ENCODE measurements around the gene NANOS2. TPM values are rescaled to one million over a fixed set of nuclear protein-coding genes. Genes with fewer than 3 reads are reported as not detected.

The NANOS2 gene
- total and polyA plus RNA-seq, 8 donors: not detected

DNA sequence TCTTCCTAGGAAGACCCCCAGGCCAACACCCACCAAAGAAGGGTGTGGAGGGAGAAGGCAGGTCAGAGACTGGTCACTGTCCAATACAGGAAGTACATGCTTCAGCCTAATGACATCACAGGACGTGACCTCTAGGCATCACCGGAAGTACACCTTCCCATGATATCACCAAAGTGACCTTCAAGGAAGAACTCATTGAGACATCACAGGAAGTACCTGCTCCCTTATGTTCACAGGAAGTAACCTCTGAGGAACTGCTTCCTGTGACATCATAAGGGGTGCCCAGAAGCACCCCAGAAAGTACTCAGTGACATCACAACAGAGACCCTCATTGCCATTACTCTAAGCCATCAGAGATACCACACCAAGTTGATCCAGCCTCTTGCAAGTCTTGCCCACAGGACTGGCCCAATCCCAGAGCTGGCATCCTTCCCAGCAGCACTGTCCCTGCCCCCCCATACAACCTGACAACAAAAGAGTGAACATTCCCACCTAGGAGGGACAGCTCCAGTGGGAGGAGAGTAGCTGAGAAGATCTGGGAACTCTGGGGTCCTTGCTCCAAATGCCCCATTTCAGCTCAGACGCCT, 24.2 kb upstream of the NANOS2 start:
- TF ChIP-seq, protein P1, sequence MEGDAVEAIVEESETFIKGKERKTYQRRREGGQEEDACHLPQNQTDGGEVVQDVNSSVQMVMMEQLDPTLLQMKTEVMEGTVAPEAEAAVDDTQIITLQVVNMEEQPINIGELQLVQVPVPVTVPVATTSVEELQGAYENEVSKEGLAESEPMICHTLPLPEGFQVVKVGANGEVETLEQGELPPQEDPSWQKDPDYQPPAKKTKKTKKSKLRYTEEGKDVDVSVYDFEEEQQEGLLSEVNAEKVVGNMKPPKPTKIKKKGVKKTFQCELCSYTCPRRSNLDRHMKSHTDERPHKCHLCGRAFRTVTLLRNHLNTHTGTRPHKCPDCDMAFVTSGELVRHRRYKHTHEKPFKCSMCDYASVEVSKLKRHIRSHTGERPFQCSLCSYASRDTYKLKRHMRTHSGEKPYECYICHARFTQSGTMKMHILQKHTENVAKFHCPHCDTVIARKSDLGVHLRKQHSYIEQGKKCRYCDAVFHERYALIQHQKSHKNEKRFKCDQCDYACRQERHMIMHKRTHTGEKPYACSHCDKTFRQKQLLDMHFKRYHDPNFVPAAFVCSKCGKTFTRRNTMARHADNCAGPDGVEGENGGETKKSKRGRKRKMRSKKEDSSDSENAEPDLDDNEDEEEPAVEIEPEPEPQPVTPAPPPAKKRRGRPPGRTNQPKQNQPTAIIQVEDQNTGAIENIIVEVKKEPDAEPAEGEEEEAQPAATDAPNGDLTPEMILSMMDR (IDR thresholded peaks at IDR 0.05): no peak
- ATAC-seq: no peak
- no peak overlapping the region for H3K27ac ChIP-seq

DNA sequence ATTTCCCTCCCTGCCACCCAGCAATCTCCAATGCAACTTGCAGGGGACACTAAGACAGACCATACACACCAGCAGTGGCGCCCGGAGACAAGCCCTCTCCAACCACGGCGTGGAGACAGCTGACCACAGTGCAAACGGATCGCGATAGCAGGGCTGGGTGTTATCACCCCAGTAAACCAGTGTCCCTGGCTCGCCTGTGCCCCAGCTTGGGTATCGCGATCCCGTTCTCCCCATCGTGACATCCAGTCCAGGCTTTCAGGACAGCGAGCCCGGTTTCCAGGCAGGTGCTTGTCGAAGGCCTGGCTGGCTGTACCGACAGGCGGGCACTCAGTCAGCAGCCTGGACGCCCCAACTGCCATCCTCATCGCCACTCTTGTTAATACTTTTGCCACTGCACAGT, 20.7 kb upstream of the NANOS2 start:
- Histone ChIP-seq H3K27ac (no peak overlapping the region), H3K27me3 (peaks cover 4 to 81% of the 10 kb centered on the region in 2 donors), H3K4me1 (no peaks in the 10 kb centered on the region), H3K9me3 (no peaks in the 10 kb centered on the region), H3K36me3 (no peaks in the 10 kb centered on the region), H3K4me3 (no peak overlapping the region)
- TF ChIP-seq, protein P1 (IDR thresholded peaks at IDR 0.05): no peak
- intact Hi-C loops (cut with DNase I): no loop called here
- DNase-seq (peak in 1 of 4 donors; percentile 54), ATAC-seq (no peak)

More for the DNA sequence above, 24.2 kb upstream of the NANOS2 start:
- no peaks in the 10 kb centered on the region for H3K4me1 ChIP-seq
- no peak overlapping the region for H3K4me3 ChIP-seq
- DNase-seq: no peak
- peaks cover 0 to 5% of the 10 kb centered on the region in 2 donors for H3K36me3 ChIP-seq
- H3K9me3 ChIP-seq: no peaks in the 10 kb centered on the region
- H3K27me3 ChIP-seq: peaks cover 11 to 92% of the 10 kb centered on the region in 2 donors
- intact Hi-C loops (cut with DNase I): no loop called here

DNA sequence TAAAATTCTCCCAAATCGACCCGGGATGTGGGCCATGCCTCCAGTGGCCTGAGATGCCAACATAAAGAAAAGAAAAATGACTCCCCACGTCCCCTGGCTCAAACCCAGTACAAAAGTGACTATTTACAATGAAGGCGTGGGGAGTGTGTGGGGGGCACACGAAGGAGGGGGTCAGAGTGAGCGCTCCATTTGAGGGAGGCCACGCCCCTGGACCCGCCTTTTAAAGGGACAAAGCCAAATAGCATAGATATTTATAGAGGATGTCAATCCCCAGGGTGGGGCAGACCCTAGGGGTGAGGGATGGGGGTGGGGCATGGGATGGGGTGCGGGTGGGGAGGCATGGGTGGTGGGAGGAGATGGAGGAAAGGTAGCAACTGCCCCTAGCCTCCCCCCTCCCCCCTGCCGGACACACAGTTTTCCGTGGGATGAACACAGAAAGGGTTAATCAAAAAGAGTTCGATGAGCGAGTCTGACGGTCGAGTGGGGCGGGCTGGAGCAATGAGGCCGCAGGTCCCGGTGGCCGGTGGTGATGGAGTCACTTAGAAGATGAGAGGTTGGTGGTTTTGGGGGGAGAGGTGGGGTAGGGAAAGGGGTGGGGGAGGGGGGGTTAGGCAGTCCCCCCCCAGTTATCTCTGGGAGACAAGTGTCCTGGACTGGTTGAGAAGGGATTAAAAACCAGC, 20.1 kb upstream of the NANOS2 start:
- TF ChIP-seq, protein P1 (IDR thresholded peaks at IDR 0.05): no peak
- Histone ChIP-seq H3K4me3 (no peak overlapping the region), H3K27me3 (peaks cover 2 to 81% of the 10 kb centered on the region in 2 donors), H3K4me1 (no peaks in the 10 kb centered on the region), H3K9me3 (no peaks in the 10 kb centered on the region), H3K27ac (no peak overlapping the region), H3K36me3 (no peaks in the 10 kb centered on the region)
- ATAC-seq: no peak
- intact Hi-C loops (cut with DNase I): no loop called here
- peak in 1 of 4 donors; percentile 54 for DNase-seq

DNA sequence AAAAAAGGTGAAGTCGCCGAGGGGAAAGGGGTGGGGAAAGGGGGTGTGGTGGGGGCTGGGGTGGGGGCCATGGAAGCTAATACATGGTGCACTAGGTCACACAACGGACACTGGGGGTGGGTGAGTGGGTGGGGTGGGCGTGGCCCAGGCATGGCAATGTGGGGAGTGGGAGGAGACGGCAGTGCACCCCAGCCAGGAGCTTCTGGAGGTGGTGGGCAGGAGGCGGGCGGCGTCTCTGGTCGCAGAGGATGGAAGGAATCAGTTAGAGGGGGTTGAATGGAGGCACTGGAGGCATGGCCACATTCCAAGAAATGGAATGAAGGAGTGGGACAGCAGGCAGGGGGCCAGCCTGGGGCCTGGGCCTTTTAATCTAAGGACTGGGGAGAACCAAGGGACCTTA, 19.2 kb upstream of the NANOS2 start:
- intact Hi-C loops (cut with DNase I): no loop called here
- Histone ChIP-seq H3K4me3 (no peak overlapping the region), H3K9me3 (no peaks in the 10 kb centered on the region), H3K4me1 (no peaks in the 10 kb centered on the region), H3K36me3 (no peaks in the 10 kb centered on the region), H3K27ac (no peak overlapping the region), H3K27me3 (peaks cover 0 to 71% of the 10 kb centered on the region in 2 donors)
- ATAC-seq (no peak), DNase-seq (peak in 1 of 4 donors; percentile 44)
- TF ChIP-seq, protein P1 (IDR thresholded peaks at IDR 0.05): no peak

DNA sequence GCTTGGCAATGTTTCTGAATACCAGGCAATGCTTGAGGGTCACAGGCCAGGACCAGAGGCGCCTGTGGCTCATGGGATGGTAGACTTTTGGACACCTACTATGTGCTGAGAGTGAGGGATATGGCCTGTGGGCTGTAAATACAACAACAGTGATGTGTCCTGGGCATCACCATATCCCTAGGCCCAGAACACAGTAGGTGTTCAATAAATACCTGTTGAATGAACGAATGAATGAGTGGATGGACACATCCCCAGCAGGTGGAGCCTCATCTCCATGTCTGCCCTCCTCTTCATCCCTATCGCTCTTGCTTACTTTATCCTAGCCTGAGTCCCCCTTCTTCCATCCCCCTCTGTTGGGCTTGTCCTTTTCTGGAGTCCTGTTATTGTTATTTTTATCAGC, 16.5 kb upstream of the NANOS2 start:
- Histone ChIP-seq H3K4me3 (no peak overlapping the region), H3K36me3 (no peaks in the 10 kb centered on the region), H3K4me1 (peaks cover 2 to 8% of the 10 kb centered on the region in 2 donors), H3K27ac (no peak overlapping the region), H3K9me3 (no peaks in the 10 kb centered on the region), H3K27me3 (peaks cover 0 to 44% of the 10 kb centered on the region in 2 donors)
- TF ChIP-seq, protein P1 (IDR thresholded peaks at IDR 0.05): no peak
- DNase-seq: no peak
- intact Hi-C loops (cut with DNase I): no loop called here
- no peak for ATAC-seq

Data from left lung (tissue), 10 donors.